ENCODE data around the gene CSH2.
A peak's percentile ranks its signal among the peaks of the same experiment; 100 is the strongest.
"Not testable (repeated sequence)": the region's sequence is repeated elsewhere in the genome, so short reads cannot be mapped to it uniquely, and the experiment has no call there.

Gene CSH2

GRCh38 chr17:63873577-63873976 is at the start of gene CSH2:
Gene CSH2 (minus strand): TSS chr17:63873677. CDS start chr17:63873614, 63 bp downstream.
- not testable (repeated sequence) for DNase-seq (ENCODE audit: low read depth)

DNA sequence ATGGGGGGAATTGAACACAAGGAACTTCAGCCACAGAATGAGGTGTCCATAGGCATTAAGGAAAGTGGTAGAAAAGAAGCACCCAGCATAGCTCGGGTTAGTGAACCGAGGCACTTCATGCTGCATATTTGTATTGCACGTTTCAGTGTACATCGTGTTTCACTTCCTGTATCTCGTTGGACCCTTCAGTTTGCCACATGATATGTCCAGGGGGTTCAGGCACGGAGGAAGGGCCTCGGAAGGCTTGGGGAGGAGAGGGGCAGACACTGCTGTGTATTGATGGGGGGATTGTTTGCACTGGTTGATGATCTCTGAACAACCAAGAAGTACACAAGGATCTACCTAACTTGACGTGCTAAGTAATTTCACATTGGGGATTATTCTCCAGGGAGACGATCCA is 48.9 kb upstream of the CSH2 start:
- DNase-seq (ENCODE audit: low read depth), result not testable (repeated sequence)

DNA sequence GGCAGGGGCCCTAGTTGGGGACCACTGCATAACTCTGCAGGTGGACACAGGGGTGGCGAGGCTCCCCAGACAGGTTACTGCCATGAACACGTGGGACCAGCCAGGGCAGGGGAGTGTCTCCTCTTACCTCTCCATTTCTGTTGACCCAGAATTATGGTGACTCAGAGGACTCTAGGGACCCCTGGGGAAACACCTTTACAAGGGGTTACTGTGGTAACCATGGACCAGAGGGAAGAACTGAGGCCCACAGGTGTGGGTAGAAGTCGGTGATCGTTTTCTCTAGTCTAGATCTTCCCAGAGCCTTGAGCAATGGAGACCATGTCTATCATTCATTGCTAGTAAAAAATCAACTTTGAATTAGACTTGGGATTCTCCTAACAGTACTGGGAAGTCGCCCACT is 47.3 kb upstream of the CSH2 start:
- DNase-seq (ENCODE audit: low read depth), result not testable (repeated sequence)

- not testable (repeated sequence) for DNase-seq (ENCODE audit: low read depth)
Observed at GRCh38 chr17:63920050-63920449, 46.6 kb upstream of the CSH2 start.

DNA sequence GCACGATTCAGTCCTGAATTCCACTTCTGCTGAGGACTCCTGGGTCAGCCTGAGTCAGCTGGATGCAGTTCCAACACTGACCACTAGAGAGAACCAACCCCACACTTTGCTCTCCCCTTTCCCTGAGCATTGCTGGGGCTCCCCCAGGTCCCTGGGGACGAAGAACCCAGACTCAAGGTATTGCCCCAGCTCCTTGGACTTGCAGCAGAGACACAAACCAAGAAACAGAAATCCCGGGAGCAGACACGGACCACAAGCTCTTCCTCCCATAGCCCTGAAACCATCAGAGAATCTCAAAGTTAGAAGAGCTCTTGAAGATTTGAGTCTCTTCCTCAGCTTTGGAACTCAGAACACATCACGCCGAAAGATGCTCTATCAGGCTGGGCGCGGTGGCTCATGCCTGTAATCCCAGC is 45.8 kb upstream of the CSH2 start:
- peak; percentile 53 for DNase-seq (ENCODE audit: low read depth)

DNA sequence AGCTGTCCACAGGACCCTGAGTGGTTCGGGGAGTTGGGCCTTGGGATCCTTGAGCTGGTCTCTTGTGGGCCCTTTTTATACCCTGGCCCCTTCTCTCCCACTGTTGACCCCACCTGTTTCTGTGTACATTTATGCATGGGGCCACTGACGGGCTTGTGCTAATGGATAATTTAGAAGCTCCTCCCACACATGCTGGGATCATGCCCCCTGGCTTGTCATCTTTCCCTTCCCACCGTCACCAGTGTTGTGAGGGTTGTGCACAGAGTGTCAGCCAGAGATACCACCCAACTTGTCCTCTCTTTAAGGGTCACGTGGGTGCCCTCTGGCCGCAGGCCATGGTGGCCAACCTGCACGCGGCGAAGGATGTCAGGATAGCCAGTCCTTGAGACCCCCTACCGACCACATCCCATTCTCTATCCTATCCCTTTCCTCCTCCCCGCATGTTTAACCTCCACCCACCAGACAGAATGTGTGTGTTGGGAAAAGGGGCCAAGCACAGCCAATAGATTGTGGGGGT is 45.4 kb upstream of the CSH2 start, which contains the start of gene GH1:
GH1 (minus strand) TSS at position 51 of the 517 bp plus-strand sequence. CDS start 63 bp downstream, outside the sequence.
- not testable (repeated sequence) for DNase-seq (ENCODE audit: low read depth)

DNA sequence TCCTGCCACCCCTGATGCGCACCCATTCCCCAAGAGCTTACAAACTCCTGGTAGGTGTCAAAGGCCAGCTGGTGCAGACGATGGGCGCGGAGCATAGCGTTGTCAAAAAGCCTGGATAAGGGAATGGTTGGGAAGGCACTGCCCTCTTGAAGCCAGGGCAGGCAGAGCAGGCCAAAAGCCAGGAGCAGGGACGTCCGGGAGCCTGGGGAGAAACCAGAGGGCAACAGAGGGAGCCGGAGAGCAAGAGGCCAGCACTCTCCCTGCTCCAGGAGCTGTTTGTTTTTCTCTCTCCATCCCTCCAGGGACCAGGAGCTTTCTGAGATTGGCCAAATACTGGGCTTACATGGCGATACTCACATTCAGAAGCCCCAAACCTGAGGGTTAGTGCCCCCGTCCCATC is 44.8 kb upstream of the CSH2 start:
- no peak for DNase-seq (ENCODE audit: low read depth)

DNA sequence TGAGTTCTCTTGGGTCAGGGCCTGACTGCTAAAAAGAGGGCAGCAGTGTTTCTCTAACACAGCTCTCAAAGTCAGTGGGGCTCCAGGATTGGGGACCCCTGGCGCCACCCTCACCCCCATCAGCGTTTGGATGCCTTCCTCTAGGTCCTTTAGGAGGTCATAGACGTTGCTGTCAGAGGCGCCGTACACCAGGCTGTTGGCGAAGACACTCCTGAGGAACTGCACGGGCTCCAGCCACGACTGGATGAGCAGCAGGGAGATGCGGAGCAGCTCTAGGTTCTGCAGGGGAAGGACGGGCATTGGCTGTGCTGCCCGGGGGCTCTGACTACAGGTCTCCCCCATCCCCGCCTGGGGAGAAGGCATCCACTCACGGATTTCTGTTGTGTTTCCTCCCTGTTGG is 44.2 kb upstream of the CSH2 start:
- no peak for DNase-seq (ENCODE audit: low read depth)

DNA sequence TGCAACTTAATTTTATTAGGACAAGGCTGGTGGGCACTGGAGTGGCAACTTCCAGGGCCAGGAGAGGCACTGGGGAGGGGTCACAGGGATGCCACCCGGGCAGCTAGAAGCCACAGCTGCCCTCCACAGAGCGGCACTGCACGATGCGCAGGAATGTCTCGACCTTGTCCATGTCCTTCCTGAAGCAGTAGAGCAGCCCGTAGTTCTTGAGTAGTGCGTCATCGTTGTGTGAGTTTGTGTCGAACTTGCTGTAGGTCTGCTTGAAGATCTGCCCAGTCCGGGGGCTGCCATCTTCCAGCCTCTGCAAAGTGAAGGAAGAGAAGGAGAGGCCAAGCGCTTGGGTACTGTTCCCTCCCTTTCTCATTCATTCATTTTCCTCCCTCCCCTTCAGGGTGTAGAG is 43.7 kb upstream of the CSH2 start:
- DNase-seq (ENCODE audit: low read depth), result not testable (repeated sequence)

- no peak for DNase-seq (ENCODE audit: low read depth)
Observed at GRCh38 chr17:63916566-63917185, 43.2 kb upstream of the CSH2 start.

GRCh38 chr17:63915753-63916152 is 42.3 kb upstream of the CSH2 start:
- not testable (repeated sequence) for DNase-seq (ENCODE audit: low read depth)

DNA sequence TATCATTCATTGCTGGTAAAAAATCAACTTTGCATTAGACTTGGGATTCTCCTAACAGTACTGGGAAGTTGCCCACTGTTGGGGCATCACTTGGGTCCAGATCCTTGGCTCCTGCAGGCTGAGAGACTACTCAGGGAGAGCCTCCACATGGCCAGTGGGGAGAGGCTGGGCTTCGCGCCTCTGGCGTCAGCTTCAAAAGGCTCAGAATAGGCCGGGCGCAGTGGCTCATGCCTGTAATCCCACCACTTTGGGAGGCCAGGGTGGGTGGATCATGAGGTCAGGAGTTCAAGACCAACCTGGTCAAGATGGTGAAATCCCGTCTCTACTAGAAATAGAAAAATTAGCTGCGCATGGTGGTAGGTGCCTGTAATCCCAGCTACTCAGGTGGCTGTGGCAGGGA is 41.0 kb upstream of the CSH2 start:
- DNase-seq (ENCODE audit: low read depth), result no peak

DNA sequence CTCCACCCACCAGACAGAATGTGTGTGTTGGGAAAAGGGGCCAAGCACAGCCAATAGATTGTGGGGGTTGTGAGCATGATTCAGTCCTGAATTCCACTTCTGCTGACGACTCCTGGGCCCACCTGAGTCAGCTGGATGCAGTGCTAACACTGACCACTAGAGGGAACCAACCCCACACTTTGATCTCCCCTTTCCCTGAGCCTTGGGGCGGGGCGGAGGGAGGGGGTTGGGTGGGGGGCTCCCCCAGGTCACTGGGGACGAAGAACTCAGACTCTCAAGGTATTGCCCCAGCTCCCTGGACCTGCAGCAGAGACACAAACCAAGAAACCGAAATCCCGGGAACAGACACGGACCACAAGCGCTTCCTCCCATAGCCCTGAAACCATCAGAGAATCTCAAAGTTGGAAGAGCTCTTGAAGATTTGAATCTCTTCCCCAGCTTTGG is 38.2 kb upstream of the CSH2 start:
- no peak for DNase-seq (ENCODE audit: low read depth)

DNA sequence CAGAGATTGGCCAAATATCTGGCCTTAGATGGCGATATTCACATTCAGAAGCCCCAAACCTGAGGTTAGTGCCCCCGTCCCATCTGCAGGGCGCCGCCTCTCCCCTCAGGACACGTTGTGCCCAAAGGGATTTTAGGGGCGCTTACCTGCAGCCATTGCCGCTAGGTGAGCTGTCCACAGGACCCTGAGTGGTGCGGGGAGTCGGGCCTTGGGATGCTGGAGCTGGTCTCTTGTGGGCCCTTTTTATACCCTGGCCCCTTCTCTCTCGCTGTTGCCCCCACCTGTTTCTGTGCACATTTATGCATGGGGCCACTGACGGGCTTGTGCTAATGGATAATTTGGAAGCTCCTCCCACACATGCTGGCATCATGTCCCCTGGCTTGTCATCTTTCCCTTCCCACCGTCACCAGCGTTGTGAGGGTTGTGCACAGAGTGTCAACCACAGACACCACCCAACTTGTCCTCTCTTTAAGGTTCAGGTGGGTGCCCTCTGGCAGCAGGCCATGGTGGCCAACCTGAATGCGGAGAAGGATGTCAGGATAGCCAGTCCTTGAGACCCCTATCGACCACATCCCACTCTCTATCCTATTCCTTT is 37.7 kb upstream of the CSH2 start, which contains the start of gene CSHL1:
CSHL1 (minus strand) TSS at position 218 of the 595 bp plus-strand sequence; CDS start at position 156, 62 bp downstream.
- DNase-seq (ENCODE audit: low read depth), result no peak

- DNase-seq (ENCODE audit: low read depth), result no peak
Observed at GRCh38 chr17:63910096-63910495, 36.6 kb upstream of the CSH2 start.

DNA sequence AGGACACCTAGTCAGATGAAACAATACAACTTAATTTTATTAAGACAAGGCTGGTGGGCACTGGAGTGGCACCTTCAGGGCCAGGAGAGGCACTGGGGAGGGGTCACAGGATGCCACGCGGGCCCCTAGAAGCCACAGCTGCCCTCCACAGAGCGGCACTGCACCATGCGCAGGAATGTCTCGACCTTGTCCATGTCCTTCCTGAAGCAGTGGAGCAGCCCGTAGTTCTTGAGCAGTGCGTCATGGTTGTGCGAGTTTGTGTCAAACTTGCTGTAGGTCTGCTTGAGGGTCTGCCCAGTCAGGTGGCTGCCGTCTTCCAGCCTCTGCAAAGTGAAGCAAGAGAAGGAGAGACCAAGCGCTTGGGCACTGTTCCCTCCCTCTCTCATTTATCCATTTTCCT is 36.1 kb upstream of the CSH2 start:
- not testable (repeated sequence) for DNase-seq (ENCODE audit: low read depth)

- peak; percentile 11 for DNase-seq (ENCODE audit: low read depth)
Observed at GRCh38 chr17:63907161-63907778, 33.8 kb upstream of the CSH2 start.

DNA sequence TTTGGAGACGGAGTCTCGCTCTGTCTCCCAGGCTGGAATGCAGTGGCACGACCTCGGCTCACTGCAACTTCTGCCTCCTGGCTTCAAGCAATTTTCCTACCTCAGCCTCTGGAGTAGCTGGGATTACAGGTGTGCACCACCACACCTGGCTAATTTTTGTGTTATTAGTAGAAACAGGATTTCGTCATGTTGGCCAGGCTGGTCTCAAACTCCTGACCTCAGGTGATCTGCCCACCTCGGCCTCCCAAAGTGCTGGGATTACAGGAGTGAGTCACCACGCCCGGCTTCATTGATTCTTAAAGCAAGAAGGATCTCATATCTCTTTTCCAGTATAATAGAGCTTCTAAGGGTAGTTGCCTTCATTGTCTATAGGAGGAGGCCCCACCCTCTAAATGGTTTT is 31.3 kb upstream of the CSH2 start:
- DNase-seq (ENCODE audit: low read depth), result not testable (repeated sequence)

DNA sequence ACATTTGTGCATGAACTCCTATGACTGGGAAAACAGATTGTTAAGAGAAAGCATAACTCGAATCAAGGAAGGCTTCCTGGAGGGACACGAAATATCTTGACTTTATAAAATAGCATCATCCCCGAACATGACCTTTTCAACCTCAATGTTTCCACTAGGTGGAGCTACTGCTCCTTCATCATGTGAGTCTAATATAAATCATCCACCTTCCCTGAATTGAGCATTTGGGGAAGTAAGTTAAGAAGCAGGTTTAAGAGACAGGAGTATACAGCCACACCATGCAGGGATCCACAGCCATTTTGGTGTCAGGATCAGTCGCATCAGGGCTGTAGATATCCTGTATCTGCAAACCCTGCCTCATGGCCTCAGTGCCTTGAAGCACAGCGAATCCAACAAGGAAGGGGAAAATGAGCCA is 30.3 kb upstream of the CSH2 start:
- peak; percentile 3 for DNase-seq (ENCODE audit: low read depth)

- not testable (repeated sequence) for DNase-seq (ENCODE audit: low read depth)
Observed at GRCh38 chr17:63901971-63902370, 28.5 kb upstream of the CSH2 start.

GRCh38 chr17:63898899-63899798 is 25.7 kb upstream of the CSH2 start:
- DNase-seq (ENCODE audit: low read depth), result peak; percentile 4

Data from iris pigment epithelial cell (primary cell).